Measurements from ENCODE around the gene GBP1.

The GBP1 gene

GRCh38 chr1:89065079-89065868 lies at the start of gene GBP1:
Gene GBP1, minus strand, starts transcription at chr1:89065208. Its CDS starts 1,974 bp downstream, at chr1:89063234.
- H3K4me3 ChIP-seq (ENCODE audit: low read depth, low read length), result peak within 1 kb of the TSS; percentile 54
- peak; percentile 14; the same call in 1 of the 2 replicates for TF ChIP-seq CTCF (IDR thresholded peaks at IDR 0.05; ENCODE audit: borderline replicate concordance, insufficient read depth, low read depth, low read length)

- H3K4me3 ChIP-seq (ENCODE audit: low read depth, low read length), result no peak overlapping the region
- no peak for TF ChIP-seq CTCF (IDR thresholded peaks at IDR 0.05; ENCODE audit: borderline replicate concordance, insufficient read depth, low read depth, low read length)
These were observed 49.7 kb upstream of the GBP1 start for GRCh38 chr1:89114662-89115061.

GRCh38 chr1:89112871-89113613 lies 48.0 kb upstream of the GBP1 start:
- TF ChIP-seq CTCF (IDR thresholded peaks at IDR 0.05; ENCODE audit: borderline replicate concordance, insufficient read depth, low read depth, low read length), result no peak
- no peak overlapping the region for H3K4me3 ChIP-seq (ENCODE audit: low read depth, low read length)

- H3K4me3 ChIP-seq (ENCODE audit: low read depth, low read length), result no peak overlapping the region
- TF ChIP-seq CTCF (IDR thresholded peaks at IDR 0.05; ENCODE audit: borderline replicate concordance, insufficient read depth, low read depth, low read length), result no peak
These were observed 39.7 kb upstream of the GBP1 start for GRCh38 chr1:89104687-89105086.

GRCh38 chr1:89104147-89104546 lies 39.1 kb upstream of the GBP1 start:
- TF ChIP-seq CTCF (IDR thresholded peaks at IDR 0.05; ENCODE audit: borderline replicate concordance, insufficient read depth, low read depth, low read length), result no peak

GRCh38 chr1:89102021-89102420 lies 37.0 kb upstream of the GBP1 start:
- TF ChIP-seq CTCF (IDR thresholded peaks at IDR 0.05; ENCODE audit: borderline replicate concordance, insufficient read depth, low read depth, low read length), result no peak

More at GRCh38 chr1:89104147-89104546, 39.1 kb upstream of the GBP1 start:
- H3K4me3 ChIP-seq (ENCODE audit: low read depth, low read length), result no peak overlapping the region

More at GRCh38 chr1:89102021-89102420, 37.0 kb upstream of the GBP1 start:
- no peak overlapping the region for H3K4me3 ChIP-seq (ENCODE audit: low read depth, low read length)
